Measurements from ENCODE around the gene NOG.

- TF ChIP-seq CTCF (IDR thresholded peaks at IDR 0.05; ENCODE audit: low read depth, low read length, poor library complexity, severe bottlenecking) (no peak), EZH2phosphoT487 (IDR thresholded peaks at IDR 0.05; ENCODE audit: borderline replicate concordance, low read length) (no peak)
Observed at GRCh38 chr17:56633681-56634080, 40.2 kb downstream of the NOG start.
